ENCODE data around the gene RIPOR3. TPM values are rescaled to one million over a fixed set of nuclear protein-coding genes. Genes with fewer than 3 reads are reported as not detected.
A peak's percentile ranks its signal among the peaks of the same experiment; 100 is the strongest.
"Not testable (repeated sequence)": the region's sequence is repeated elsewhere in the genome, so short reads cannot be mapped to it uniquely, and the experiment has no call there.

Gene RIPOR3
- total RNA-seq, 1 experiment from 2014 or later = 7.4 TPM

- in situ Hi-C loops (cut with HindIII; ENCODE audit: low sequenced_read_pairs) = loop anchor here (10.0 kb wide), 1 partner anchor 75 kb away; no protein-coding TSS in a partner anchor
- not testable (repeated sequence) for DNase-seq (ENCODE audit: low spot score)
These were observed 51.2 kb downstream of the RIPOR3 start for GRCh38 chr20:50639971-50640711.

GRCh38 chr20:50638015-50638847 lies 53.1 kb downstream of the RIPOR3 start:
- in situ Hi-C loops (cut with HindIII; ENCODE audit: low sequenced_read_pairs); DNase-seq (ENCODE audit: low spot score): not testable (repeated sequence)

- in situ Hi-C loops (cut with HindIII; ENCODE audit: low sequenced_read_pairs) = no loop called here
- no peak for DNase-seq (ENCODE audit: low spot score)
These were observed 54.5 kb downstream of the RIPOR3 start for GRCh38 chr20:50636601-50637540.

- peak; percentile 61 for DNase-seq (ENCODE audit: low spot score)
- in situ Hi-C loops (cut with HindIII; ENCODE audit: low sequenced_read_pairs) = no loop called here
These were observed 55.4 kb downstream of the RIPOR3 start for GRCh38 chr20:50635676-50636600.

- no peak for DNase-seq (ENCODE audit: low spot score)
- in situ Hi-C loops (cut with HindIII; ENCODE audit: low sequenced_read_pairs) = no loop called here
These were observed 56.3 kb downstream of the RIPOR3 start for GRCh38 chr20:50635014-50635557.

- in situ Hi-C loops (cut with HindIII; ENCODE audit: low sequenced_read_pairs) = no loop called here
- no peak for DNase-seq (ENCODE audit: low spot score)
These were observed 57.2 kb downstream of the RIPOR3 start for GRCh38 chr20:50634191-50634590.

- DNase-seq (ENCODE audit: low spot score) = no peak
- in situ Hi-C loops (cut with HindIII; ENCODE audit: low sequenced_read_pairs) = no loop called here
These were observed 58.0 kb downstream of the RIPOR3 start for GRCh38 chr20:50633361-50633760.

GRCh38 chr20:50632701-50633100 lies 58.6 kb downstream of the RIPOR3 start:
- no peak for DNase-seq (ENCODE audit: low spot score)
- in situ Hi-C loops (cut with HindIII; ENCODE audit: low sequenced_read_pairs) = no loop called here

GRCh38 chr20:50632236-50632635 lies 59.1 kb downstream of the RIPOR3 start:
- peak; percentile 72 for DNase-seq (ENCODE audit: low spot score)
- in situ Hi-C loops (cut with HindIII; ENCODE audit: low sequenced_read_pairs) = no loop called here

GRCh38 chr20:50630578-50631263 lies 60.6 kb downstream of the RIPOR3 start:
- in situ Hi-C loops (cut with HindIII; ENCODE audit: low sequenced_read_pairs) = no loop called here
- DNase-seq (ENCODE audit: low spot score) = no peak

- no peak for DNase-seq (ENCODE audit: low spot score)
- in situ Hi-C loops (cut with HindIII; ENCODE audit: low sequenced_read_pairs) = no loop called here
These were observed 61.7 kb downstream of the RIPOR3 start for GRCh38 chr20:50629670-50630045.

GRCh38 chr20:50628853-50629669 lies 62.3 kb downstream of the RIPOR3 start:
- in situ Hi-C loops (cut with HindIII; ENCODE audit: low sequenced_read_pairs) = no loop called here
- no peak for DNase-seq (ENCODE audit: low spot score)

GRCh38 chr20:50628332-50628731 lies 63.0 kb downstream of the RIPOR3 start:
- no peak for DNase-seq (ENCODE audit: low spot score)
- in situ Hi-C loops (cut with HindIII; ENCODE audit: low sequenced_read_pairs) = no loop called here

GRCh38 chr20:50627747-50628146 lies 63.6 kb downstream of the RIPOR3 start:
- DNase-seq (ENCODE audit: low spot score) = no peak
- in situ Hi-C loops (cut with HindIII; ENCODE audit: low sequenced_read_pairs) = no loop called here

- in situ Hi-C loops (cut with HindIII; ENCODE audit: low sequenced_read_pairs) = no loop called here
- DNase-seq (ENCODE audit: low spot score) = no peak
These were observed 65.2 kb downstream of the RIPOR3 start for GRCh38 chr20:50625986-50626677.

GRCh38 chr20:50624351-50625016 lies 66.9 kb downstream of the RIPOR3 start:
- in situ Hi-C loops (cut with HindIII; ENCODE audit: low sequenced_read_pairs) = no loop called here

More at GRCh38 chr20:50624351-50625016, 66.9 kb downstream of the RIPOR3 start:
- peak; percentile 46 for DNase-seq (ENCODE audit: low spot score)
